Measurements from ENCODE around the gene FHOD3. TPM values are rescaled to one million over a fixed set of nuclear protein-coding genes. Genes with fewer than 3 reads are reported as not detected.
"Not testable (repeated sequence)": the region's sequence is repeated elsewhere in the genome, so short reads cannot be mapped to it uniquely, and the experiment has no call there.

Gene FHOD3
- total and polyA plus RNA-seq, 2 of the 13 experiments (the other 11 are each of a cell fraction or from before 2014, with no cell fraction given) = 0.07 TPM; not detected in 1

GRCh38 chr18:36355511-36355910 is 58.0 kb downstream of the FHOD3 start:
- Histone ChIP-seq H2AFZ (ENCODE audit: low read length) (no peak overlapping the region), H3K4me3 (replicated peaks in 1 of 3; ENCODE audit: insufficient read depth in 1 of 3, low read depth in 2 of 3, low read length in 3 of 3) (no peak overlapping the region), H3K4me2 (ENCODE audit: low read depth, low read length) (no peak overlapping the region), H3K27ac (ENCODE audit: extremely low read length, insufficient read depth, low read length) (no peak overlapping the region), H3K9ac (ENCODE audit: insufficient read depth, low read depth, low read length) (no peak overlapping the region), H3K79me2 (ENCODE audit: insufficient read depth, low read length) (no peaks in the 10 kb centered on the region), H3K9me3 (ENCODE audit: low read length) (no peaks in the 10 kb centered on the region), H4K20me1 (ENCODE audit: insufficient read depth, low read length) (no peaks in the 10 kb centered on the region), H3K27me3 (ENCODE audit: control insufficient read depth in 1 of 2, insufficient read depth in 2 of 2, low read length in 2 of 2) (no peaks in the 10 kb centered on the region; a peak in 1 of 5 replicates), H3K36me3 (replicated peaks in 1 of 2; ENCODE audit: control insufficient read depth in 1 of 2, insufficient read depth in 2 of 2, low read length in 2 of 2) (no peaks in the 10 kb centered on the region), H3K4me1 (ENCODE audit: insufficient read depth, low read length) (no peaks in the 10 kb centered on the region)
- TF ChIP-seq MTF2 (CRISPR knock-in tag; IDR thresholded peaks at IDR 0.05; ENCODE audit: borderline replicate concordance) = no peak
- TF ChIP-seq ZBTB44 (CRISPR knock-in tag; IDR thresholded peaks at IDR 0.05) = no peak
- no peak for TF ChIP-seq ARID5B (CRISPR knock-in tag; IDR thresholded peaks at IDR 0.05)
- TF ChIP-seq EHMT2 (IDR thresholded peaks at IDR 0.05; ENCODE audit: borderline replicate concordance, low read depth, low read length) = no peak
- TF ChIP-seq NCOA2 (CRISPR knock-in tag; IDR thresholded peaks at IDR 0.05) = no peak
- no peak for TF ChIP-seq MYNN (CRISPR knock-in tag; IDR thresholded peaks at IDR 0.05; ENCODE audit: low read depth)
- TF ChIP-seq ZFYVE20 (CRISPR knock-in tag; IDR thresholded peaks at IDR 0.05; ENCODE audit: borderline replicate concordance, low read depth) = no peak
- no peak for TF ChIP-seq SNRNP70 (IDR thresholded peaks at IDR 0.05; ENCODE audit: low read depth, low read length)
- TF ChIP-seq POLR2AphosphoS5 (IDR thresholded peaks at IDR 0.05; ENCODE audit: low read depth, low read length) = no peak
- no peak for TF ChIP-seq ZNF660 (CRISPR knock-in tag; IDR thresholded peaks at IDR 0.05; ENCODE audit: borderline replicate concordance, low read depth)
- TF ChIP-seq ETV5 (CRISPR knock-in tag; IDR thresholded peaks at IDR 0.05; ENCODE audit: borderline replicate concordance) = no peak
- TF ChIP-seq ZC3H4 (CRISPR knock-in tag; IDR thresholded peaks at IDR 0.05; ENCODE audit: borderline replicate concordance) = no peak
- no peak for TF ChIP-seq ZNF607 (CRISPR knock-in tag; IDR thresholded peaks at IDR 0.05; ENCODE audit: borderline replicate concordance)
- ATAC-seq (no peak), DNase-seq (ENCODE audit: low spot score) (no peak), FAIRE-seq (no peak)
- POLR2A ChIA-PET = no interaction called here
- in situ Hi-C loops (cut with HindIII; ENCODE audit: extremely low pct_ligation_motif_present, low pct_unique_long_range_greater_than_20kb) = no loop called here
- CTCF ChIA-PET (ENCODE audit: low intra/inter-chr PET ratio, low total read pairs) = no interaction called here
- 8% methylated on average over 5 of the region's 7 CpGs for WGBS (ENCODE audit: low lambda C conversion rate)
- intact Hi-C loops (cut with micrococcal nuclease; ENCODE audit: unreplicated experiment) = no loop called here
- no TSS peak for BruUV-seq (replicated peaks)

GRCh38 chr18:36356741-36357140 is 59.2 kb downstream of the FHOD3 start:
- H3K27me3 ChIP-seq (ENCODE audit: control insufficient read depth in 1 of 2, insufficient read depth in 2 of 2, low read length in 2 of 2); H3K27ac ChIP-seq (ENCODE audit: extremely low read length, insufficient read depth, low read length); H3K4me2 ChIP-seq (ENCODE audit: low read depth, low read length); H3K9ac ChIP-seq (ENCODE audit: insufficient read depth, low read depth, low read length); intact Hi-C loops (cut with micrococcal nuclease; ENCODE audit: unreplicated experiment); DNase-seq (ENCODE audit: low spot score); H2AFZ ChIP-seq (ENCODE audit: low read length); BruUV-seq (replicated peaks); H3K4me1 ChIP-seq (ENCODE audit: insufficient read depth, low read length); CTCF ChIA-PET (ENCODE audit: low intra/inter-chr PET ratio, low total read pairs); ATAC-seq; H4K20me1 ChIP-seq (ENCODE audit: insufficient read depth, low read length); H3K9me3 ChIP-seq (ENCODE audit: low read length); FAIRE-seq; in situ Hi-C loops (cut with HindIII; ENCODE audit: extremely low pct_ligation_motif_present, low pct_unique_long_range_greater_than_20kb); H3K79me2 ChIP-seq (ENCODE audit: insufficient read depth, low read length); H3K36me3 ChIP-seq (replicated peaks in 1 of 2; ENCODE audit: control insufficient read depth in 1 of 2, insufficient read depth in 2 of 2, low read length in 2 of 2); POLR2A ChIA-PET; H3K4me3 ChIP-seq (replicated peaks in 1 of 3; ENCODE audit: insufficient read depth in 1 of 3, low read depth in 2 of 3, low read length in 3 of 3): not testable (repeated sequence)
- 1% methylated on average over 5 of the region's 6 CpGs for WGBS (ENCODE audit: low lambda C conversion rate)

Measured in HepG2 (cell line).